Activated CD4-positive, alpha-beta T cell treated with anti-CD3 and anti-CD28 coated beads, Interleukin-2, amount 50 U/mL, for 4 hours (primary cell): ENCODE results near the gene CTF1.
"Not testable (repeated sequence)": the region's sequence is repeated elsewhere in the genome, so short reads cannot be mapped to it uniquely, and the experiment has no call there.

ENCODE experiments used
- DNase-seq, 2 experiments: peaks; one replicate each; pipeline ENCODE4 v3.0.0-alpha.2; 2020

Gene CTF1

GRCh38 chr16:30896261-30896888 lies at the start of gene CTF1:
Gene CTF1 (plus strand): TSS chr16:30896614. CDS start chr16:30896644, 30 bp downstream.
- DNase-seq = no peak

DNA sequence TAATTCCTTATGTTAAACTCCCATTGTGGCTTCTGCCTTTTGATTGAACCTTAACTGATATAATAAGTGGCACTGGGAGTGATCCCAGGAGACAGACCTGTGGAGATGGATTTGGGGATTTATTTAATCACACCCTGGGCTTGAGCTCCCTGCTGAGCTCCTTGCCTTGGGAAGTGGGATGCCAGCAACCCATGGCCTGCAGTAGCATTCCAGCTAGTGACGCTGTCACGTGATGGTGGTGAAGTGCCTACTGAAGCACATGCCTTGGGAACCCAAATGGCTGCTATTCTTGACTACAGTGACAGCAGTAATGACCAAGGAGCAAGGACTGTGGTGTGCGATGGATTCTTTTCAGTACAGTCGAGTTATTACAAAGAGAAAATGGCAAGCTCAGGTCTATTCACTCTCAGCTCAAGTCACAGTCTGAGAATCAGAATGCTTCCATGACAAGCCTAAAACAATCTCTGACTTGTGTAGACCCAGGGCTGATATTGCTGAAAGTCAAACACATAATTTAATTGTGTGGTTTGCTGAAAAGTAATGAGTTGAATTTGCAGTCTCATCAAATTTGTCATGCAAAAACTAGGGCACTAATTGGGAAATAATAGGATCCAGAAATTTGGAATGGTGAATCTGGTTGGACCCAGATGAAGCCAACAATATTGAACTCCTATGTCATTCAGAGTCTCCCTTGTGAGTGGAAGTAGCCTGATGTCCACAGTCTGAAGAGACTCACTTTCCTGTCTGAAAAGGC lies 49.6 kb upstream of the CTF1 start:
- no peak for DNase-seq

DNA sequence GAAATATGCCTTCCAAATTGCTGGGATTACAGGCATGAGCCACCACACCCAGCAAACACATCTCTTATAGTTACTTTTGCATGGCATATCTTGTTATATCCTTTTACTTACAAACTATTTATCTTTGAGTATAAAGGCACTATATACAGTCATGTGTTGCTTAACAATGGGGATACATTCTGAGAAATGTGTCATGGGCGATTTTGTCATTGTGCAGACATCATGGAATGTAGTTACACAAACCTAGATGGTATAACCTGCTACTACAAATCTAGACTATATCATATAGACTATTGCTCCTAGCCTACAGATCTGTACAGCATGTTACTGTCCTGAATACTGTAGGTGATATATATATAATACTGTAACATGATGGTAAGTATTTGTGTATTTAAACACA lies 46.2 kb upstream of the CTF1 start:
- DNase-seq = no peak

DNA sequence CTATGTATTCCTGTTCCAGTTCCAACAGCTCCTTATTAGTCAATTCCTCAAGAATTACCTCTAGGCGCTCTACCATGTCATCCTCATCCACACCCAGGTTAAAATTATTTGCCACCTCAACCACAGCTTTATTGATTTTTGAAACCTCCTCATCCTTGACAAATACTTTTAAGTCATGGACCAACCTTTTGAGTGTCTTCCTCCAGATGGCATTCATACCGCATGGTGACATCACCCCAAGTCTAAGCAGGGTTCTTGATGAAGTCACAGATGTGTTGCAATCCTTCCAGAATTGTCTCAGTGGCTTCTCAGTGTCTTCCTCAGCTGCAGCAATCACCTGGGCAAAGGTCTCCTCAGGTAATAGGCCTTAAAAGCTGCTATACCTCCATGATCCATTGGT lies 42.7 kb upstream of the CTF1 start:
- DNase-seq = no peak

DNA sequence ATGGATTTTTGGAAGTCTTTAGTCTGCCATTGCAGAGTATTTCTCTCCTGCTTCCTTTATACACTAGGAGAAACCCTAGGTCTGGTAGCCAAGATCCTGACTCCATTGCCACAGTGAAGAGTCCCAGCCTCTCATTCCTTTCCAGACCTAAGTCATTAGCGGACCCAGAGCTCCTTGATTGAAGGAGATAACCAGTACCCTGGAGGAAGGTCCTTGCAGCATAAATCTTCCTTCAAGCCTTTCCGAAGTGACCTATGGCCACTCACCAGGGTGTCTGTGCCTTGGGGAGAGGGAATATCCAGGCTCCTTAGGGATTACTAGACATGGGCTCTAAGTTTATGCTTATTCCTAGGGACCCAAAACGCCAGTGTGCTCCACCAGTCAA lies 38.3 kb upstream of the CTF1 start:
- no peak for DNase-seq

DNA sequence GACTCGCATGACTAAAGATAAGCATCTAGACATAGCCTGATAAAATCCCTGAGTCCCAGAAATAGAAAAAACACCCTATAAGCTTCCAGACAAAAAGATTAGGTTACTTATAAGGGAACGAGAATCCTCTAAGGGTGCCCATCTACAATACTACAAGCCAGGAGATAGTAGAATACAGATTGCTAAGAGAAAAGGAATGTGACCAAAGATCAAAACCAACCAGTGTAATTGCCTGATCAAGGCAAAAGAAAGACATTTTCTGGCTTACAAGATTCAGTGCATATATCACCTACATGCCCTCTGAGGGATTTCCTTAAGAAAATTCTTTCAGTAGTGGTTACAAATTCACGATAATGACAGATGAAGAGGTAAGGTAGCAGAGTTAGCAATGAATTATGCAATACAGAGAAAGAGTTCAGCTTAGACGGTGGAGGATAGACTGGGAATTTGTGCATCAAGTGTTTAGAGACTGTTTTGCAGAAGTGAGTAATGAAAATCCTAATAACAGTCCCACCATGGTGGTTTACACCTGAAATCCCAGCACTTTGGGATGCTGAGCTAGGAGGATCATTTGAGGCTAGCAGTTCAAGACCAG lies 37.5 kb upstream of the CTF1 start:
- DNase-seq = no peak

- not testable (repeated sequence) for DNase-seq
Observed at GRCh38 chr16:30860729-30861128, 35.7 kb upstream of the CTF1 start.

- not testable (repeated sequence) for DNase-seq
Observed at GRCh38 chr16:30863178-30863577, 33.2 kb upstream of the CTF1 start.

- no peak for DNase-seq
Observed at GRCh38 chr16:30866031-30866430, 30.4 kb upstream of the CTF1 start.

GRCh38 chr16:30867747-30868146 lies 28.7 kb upstream of the CTF1 start:
- no peak for DNase-seq

DNA sequence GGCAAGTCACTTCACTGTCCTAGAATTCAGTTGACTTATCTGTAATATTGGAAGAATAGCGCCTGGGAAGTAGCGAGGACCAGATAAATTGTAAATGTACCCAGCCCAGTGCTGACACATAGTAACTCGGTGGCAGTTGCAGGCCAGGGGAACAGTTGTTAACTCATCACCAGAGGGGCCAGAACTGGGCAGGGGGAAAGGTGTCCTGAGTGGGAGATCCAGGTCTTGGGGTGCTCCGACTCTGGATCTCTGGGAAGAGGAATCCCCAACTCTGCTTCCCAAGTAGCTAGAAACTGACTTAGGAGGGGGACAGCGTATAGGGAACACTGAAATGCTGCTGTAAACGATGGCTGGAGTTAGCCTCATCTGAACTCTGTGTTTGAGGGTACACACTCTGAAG lies 25.5 kb upstream of the CTF1 start:
- DNase-seq = no peak

- DNase-seq = no peak
Observed at GRCh38 chr16:30874244-30874820, 22.1 kb upstream of the CTF1 start.

- DNase-seq = peak; percentile 82 to 84
Observed at GRCh38 chr16:30874821-30875717, 21.3 kb upstream of the CTF1 start.

DNA sequence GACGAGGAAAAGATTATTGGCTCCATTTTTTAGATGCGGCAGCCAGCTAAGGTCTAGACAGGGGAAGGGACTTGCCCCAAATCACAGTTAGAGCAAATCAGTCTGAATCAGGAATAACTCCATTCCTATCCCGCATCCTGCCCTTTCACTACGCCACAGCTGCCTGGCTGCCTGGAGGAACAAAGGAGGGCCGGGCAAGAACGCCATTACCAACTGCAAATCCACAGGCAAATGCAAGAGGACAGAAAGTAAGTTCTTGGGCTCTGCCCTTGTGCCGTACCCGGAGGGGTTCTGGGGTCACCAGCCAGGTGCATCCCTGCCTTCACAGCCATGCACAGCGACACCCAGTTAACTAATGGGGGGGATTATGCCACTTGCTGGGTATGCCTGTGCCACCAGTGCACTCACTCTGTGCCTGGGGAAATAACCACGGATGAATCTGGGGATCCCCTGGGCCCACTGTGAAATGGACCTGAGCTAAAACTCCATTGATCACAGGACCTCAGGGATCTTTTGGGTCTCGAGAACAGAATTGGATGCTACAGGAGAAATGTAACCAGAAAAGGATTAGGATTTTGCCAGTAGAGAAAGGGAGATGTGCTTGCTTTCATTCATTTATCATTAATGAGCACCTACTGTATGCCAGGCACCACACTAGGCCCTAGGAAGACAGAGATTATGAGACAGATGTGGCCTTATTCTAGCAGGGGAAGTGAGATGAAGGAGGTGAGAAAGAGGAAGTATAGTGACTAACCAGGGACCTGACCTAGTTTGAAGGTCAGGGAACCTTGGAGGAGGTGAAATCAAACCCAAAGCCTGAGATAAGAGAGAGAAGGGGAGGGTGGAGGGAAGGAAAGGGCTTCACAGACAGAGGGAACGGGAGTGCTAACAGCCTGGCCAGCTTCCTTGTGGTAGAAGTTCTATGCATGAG lies 20.3 kb upstream of the CTF1 start:
- no peak for DNase-seq

DNA sequence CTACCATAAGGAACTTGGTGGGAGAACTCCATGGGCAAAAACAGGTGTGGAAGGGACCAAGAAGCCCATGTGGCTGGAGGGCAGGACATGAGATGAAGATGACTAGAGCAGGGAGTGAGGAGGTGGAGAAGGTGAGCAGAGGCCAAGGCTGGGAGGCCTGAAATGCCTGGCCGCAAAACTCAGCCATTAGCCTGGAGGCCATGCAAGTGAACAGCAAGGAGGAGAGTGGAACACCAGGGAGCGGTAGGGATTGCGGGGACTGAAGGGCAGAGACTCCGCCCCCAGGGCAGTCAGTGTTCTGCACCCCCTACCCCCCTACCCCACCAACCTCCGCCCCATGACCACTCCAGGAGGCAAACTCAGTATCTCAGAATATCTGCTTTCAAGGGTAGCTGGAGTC lies 19.5 kb upstream of the CTF1 start:
- no peak for DNase-seq

DNA sequence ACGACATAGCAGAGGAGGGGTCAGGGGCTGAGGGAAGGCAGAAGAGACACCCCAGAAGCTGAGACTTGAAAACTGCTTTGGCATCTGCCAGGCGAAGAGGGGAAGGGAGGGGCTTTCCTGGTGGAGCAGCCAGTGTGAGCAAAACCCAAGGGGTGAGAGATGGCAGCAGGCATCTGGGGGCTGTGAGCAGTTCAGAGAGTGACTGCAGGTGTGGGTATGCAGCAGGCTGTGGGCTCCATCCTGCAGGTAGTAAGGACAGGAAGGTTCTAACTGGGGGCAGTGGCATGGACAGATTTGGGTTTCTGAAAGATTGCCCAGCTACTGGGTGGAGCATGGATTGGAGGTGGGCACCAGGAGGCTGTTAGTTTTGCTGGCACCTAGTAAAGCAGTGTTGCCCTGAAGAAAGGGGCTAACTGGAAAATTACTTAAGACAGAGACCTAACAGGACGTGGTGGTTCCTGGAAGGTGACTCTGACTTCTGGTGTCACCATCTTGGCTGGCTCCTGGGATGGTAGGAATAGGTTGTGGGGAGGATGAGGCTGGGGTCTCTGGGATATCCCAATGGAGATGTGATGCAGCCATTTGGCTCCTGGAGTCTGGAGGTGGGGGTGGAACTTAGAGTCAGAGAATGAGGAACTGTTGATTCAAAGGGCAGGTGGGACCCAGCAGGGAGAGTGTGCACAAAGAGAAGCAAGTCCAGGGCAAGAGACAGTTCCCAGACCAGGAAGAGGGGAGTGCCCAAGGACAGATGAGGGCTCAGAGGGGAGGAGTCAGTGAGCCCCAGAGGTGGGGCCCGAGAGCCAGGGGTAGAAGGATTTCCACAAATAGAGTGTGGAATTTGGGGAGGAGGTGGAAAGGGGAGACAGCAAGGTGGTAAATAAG lies 13.7 kb upstream of the CTF1 start:
- DNase-seq = no peak

DNA sequence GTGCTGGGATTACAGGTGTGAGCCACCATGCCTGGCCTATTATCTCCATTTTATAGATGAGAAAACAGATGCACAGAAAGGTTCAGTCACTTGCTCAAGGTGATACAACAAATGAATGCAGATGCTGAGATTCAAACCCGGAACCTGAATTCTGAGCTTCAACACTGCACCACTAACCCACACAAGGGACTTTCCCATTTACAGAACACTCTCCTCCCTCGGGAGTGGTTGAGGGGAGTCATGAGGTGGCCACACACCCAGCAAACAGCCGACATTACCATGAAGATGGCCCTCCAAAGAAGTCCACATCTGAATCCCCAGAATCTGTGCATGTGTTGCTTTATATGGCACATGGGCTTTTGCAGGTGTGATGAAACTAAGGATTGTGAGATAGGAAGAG lies 11.7 kb upstream of the CTF1 start:
- no peak for DNase-seq

- no peak for DNase-seq
Observed at GRCh38 chr16:30885196-30885595, 11.2 kb upstream of the CTF1 start.

- DNase-seq = no peak
Observed at GRCh38 chr16:30886145-30886544, 10.3 kb upstream of the CTF1 start.

DNA sequence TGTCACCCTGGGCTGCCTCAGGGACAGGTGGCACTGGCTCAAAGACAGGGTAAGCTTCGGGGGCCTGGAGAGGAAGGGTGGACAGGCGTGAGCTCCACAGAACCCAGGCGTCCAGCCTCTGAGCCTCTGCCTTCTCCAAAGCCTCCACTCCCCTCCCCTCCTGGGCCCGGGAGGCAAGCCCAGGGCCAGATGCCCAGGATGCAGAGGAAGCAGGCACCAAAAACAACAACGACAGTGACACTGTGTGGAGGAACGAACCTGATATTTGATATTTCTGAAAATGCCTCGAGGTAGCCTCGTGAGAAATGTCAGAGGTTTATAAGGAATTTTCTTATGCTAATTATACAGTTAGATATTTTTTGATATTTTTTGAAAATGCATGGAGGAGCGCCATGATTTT lies 8.5 kb upstream of the CTF1 start:
- DNase-seq = no peak
